ENCODE data around the gene FSTL4.

The FSTL4 gene

GRCh38 chr5:133336121-133336968 lies 276.0 kb downstream of the FSTL4 start:
- DNase-seq = no peak

GRCh38 chr5:133334796-133335639 lies 277.3 kb downstream of the FSTL4 start:
- no peak for DNase-seq

- DNase-seq = no peak
Observed at GRCh38 chr5:133333326-133334150, 278.8 kb downstream of the FSTL4 start.

DNA sequence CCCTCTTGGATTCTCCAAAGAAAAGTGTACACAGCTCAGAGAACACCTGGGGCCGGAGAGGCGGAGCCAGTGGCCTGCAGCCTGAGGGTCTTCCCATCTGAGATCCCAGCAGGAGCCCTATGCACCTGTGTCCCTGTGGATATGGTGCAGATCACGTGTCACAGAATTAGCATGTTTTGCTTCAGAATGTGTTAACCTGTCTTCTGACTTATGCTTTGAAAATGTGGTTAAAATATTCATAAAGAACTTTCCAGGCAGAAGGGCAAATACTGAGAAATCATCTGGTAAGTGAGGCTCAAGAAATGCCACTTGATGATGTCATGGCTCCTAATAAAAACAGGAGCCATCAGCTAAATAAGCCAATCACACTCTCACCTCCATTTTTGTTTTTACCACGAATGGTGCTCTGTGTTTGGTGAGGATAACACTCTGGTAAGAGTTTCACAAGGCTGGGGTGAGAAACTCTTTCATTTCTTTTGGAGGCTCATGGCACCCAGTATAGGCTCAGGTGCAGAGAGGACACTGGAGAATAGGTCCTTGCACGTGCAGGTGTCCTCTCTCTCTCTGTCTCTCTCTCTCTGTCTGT lies 279.8 kb downstream of the FSTL4 start:
- DNase-seq = no peak

- DNase-seq = no peak
Observed at GRCh38 chr5:133331941-133332340, 280.4 kb downstream of the FSTL4 start.

DNA sequence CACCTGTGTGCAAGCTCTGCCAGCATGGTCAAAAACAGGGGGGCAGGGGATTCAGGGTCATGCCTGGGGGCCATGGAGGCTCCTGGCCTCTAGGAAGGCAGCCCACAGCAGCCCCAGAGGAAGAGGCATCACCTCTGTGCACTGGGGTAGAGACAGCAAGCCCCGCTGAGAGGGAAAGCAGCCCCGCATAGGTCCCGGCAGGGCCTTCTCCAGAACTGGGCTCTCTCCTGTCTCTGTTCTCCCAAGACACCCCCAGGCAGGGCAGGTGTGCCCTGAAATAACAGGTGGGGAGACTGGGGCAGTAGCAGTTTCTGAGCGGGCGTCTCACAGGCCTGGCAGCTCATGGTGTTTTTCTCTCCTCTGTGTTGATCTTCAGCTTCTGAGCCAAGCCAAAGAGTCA lies 281.4 kb downstream of the FSTL4 start:
- no peak for DNase-seq

DNA sequence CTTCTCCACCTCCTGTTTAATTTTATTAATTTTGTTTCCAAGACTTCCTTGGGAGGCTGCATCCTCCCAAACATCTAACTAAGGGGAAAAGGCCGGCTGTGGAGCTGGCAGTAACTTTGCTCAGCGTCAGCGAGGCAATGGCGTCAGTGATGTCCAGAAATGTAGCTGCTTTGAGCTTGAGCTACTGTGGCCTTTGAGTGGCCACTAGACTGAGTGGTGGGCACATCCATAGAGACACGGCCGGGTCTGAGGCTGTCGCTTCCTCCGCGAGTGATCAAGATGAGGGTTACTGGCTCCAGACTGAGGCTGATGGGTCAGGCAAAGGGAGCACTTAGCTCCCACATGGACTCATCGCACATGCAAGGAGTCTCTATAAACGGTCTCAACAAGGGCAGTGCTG lies 283.5 kb downstream of the FSTL4 start:
- DNase-seq = no peak

DNA sequence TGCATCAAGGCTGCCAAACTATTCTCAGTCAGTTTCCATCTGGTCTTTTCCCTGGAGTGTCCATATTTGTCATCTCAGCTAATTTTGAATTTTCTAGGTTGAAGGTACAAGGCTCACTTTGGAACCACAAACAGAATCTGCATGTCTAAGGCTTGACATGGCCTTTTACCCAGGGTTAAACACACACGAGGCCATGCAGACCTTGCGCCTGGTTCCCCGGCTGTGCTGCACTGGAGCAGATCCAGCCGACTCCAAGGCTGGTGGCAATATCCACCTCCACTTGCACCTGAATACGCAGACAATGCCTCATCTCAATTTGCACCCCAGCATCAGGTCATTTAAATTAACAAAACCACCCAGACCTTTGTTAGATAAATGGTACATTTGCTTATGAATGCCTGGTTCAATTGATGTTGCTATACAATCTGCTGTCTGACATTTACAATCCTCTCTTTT lies 284.4 kb downstream of the FSTL4 start:
- DNase-seq = no peak

DNA sequence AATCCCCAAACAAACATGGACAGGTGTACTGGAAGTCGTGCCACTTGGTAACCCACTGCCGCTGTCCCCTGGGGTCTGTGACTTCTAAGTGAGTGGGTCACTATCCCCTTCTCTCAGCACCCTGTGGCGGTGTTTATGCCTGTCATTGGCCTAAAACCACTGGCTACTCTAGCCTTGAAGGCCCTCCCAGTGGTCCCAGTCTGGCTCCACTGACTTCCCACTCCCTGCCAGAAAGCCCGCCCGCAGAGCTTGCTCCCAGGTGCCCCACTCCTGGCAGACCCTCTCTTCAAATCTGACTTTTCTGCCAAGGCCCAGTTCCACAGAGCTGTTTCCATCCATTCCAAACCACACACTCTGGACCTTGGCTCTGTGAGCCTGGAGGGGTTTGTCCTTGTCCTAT lies 286.0 kb downstream of the FSTL4 start:
- DNase-seq = no peak

DNA sequence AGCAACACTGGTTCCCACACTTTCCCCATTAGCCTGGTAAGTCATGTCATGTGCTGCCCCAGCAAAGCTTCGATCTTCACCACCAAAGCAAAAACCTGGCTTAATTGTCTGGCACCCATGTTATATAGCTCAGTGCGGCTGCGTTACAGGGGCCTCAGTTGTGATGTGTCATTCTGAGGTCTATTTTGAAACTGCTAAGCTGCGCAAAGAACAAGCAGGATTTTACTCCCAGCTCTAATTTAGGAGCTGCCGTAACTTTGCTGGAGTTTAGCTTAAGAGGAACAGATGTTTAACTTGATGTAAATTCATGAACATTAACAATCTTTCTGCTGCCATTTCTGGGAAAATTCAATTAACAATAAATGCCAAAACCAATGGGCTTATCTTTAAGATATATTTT lies 286.5 kb downstream of the FSTL4 start:
- DNase-seq = no peak

DNA sequence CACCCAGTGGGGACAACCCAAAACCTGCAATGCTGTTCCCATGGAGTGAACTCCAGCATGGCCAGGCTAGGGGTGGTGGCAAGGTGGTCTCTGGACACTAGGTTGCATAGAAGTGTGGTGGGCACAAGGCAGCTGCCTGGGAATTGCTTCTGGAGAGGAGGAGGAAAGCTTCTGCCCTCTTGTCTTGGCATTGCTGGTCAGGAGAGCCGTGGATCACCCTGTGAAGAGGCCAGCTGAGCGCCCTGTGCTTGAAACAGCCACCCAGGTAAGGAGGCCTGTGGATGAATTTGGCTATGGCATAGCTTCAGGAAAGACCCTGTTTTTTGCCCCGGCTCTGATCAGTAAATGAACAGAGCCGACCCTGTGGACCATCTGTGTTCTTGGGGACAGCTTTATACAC lies 287.4 kb downstream of the FSTL4 start:
- no peak for DNase-seq

GRCh38 chr5:133323494-133324457 lies 288.6 kb downstream of the FSTL4 start:
- no peak for DNase-seq

DNA sequence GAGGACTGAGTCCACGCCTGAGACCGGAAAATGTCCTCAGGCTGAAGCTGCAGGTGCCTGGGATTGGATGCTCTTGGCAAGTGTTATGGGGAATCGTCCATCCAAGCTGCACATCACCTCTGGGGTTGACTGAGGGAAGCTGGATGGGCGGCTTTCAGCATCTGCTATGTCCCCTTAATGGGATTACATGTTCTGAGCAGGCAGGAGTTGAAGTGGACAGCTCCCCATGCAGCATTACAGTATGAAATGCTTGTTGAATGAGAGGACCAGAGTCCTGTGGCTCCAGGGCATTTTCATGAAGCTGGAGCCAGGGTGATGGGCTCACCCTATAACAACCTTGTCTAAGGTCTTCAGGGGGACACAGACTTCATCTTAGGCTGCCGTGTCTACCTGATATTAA lies 289.6 kb downstream of the FSTL4 start:
- DNase-seq = no peak

GRCh38 chr5:133321833-133322420 lies 290.4 kb downstream of the FSTL4 start:
- no peak for DNase-seq

GRCh38 chr5:133321286-133321832 lies 291.0 kb downstream of the FSTL4 start:
- no peak for DNase-seq

DNA sequence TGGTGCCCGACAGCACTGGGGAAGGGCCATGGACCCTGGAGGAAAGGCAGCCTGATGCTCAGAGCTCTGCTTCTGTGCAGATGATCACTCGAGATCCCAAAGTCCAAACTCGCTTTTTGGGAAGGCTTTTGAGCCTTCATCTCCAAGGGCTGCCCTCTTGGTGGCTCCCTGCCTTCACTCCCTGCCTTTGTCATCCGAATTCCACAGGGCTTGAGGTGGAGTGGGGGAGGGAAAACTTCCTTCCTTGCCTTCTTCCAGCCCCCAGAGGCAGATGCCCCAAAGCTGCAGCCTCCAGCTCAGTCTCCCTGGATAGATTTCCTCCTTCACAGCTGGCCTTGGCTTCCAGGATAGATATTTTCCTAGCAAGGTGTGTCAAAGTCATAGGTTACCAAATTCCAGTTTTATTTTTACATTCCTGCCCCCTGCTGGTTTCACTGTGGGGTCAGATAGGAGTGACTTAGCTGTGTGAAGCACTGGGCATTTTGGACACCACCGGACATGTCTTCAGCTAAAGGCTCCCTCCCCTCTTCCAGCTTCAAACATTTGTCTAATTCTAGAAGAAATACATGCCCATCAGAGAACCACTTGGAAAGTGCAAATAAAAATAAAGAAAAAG lies 292.3 kb downstream of the FSTL4 start:
- DNase-seq = no peak

- DNase-seq = no peak
Observed at GRCh38 chr5:133319244-133319643, 293.1 kb downstream of the FSTL4 start.

- no peak for DNase-seq
Observed at GRCh38 chr5:133317558-133317957, 294.8 kb downstream of the FSTL4 start.

GRCh38 chr5:133316346-133317343 lies 295.7 kb downstream of the FSTL4 start:
- DNase-seq = no peak

Measured in NCI-H510A (cell line).